GM21717 (cell line): Measurements from ENCODE around the gene DPF3.

Experiments used
- ATAC-seq: cut with Tn5 transposase; IDR thresholded peaks from one replicate; pipeline ENCODE4 v1.9.1; 2021; ENCODE audit warnings: mild to moderate bottlenecking, moderate library complexity; ENCODE audit not compliant: unreplicated experiment

The DPF3 gene

GRCh38 chr14:72621387-72622065 lies 272.4 kb downstream of the DPF3 start:
- ATAC-seq = no peak

GRCh38 chr14:72619881-72620280 lies 274.0 kb downstream of the DPF3 start:
- ATAC-seq = no peak

GRCh38 chr14:72619111-72619571 lies 274.8 kb downstream of the DPF3 start:
- no peak for ATAC-seq

- no peak for ATAC-seq
Observed at GRCh38 chr14:72618424-72618823, 275.5 kb downstream of the DPF3 start.

- no peak for ATAC-seq
Observed at GRCh38 chr14:72617391-72618031, 276.4 kb downstream of the DPF3 start.

- ATAC-seq = no peak
Observed at GRCh38 chr14:72616811-72617210, 277.1 kb downstream of the DPF3 start.

GRCh38 chr14:72616294-72616693 lies 277.6 kb downstream of the DPF3 start:
- ATAC-seq = no peak

GRCh38 chr14:72615451-72616121 lies 278.3 kb downstream of the DPF3 start:
- ATAC-seq = no peak

GRCh38 chr14:72614891-72615415 lies 278.9 kb downstream of the DPF3 start:
- ATAC-seq = no peak

GRCh38 chr14:72614365-72614764 lies 279.5 kb downstream of the DPF3 start:
- no peak for ATAC-seq

GRCh38 chr14:72613975-72614319 lies 280.0 kb downstream of the DPF3 start:
- ATAC-seq = no peak

- ATAC-seq = no peak
Observed at GRCh38 chr14:72613231-72613974, 280.5 kb downstream of the DPF3 start.

- ATAC-seq = no peak
Observed at GRCh38 chr14:72612041-72612440, 281.9 kb downstream of the DPF3 start.

- ATAC-seq = no peak
Observed at GRCh38 chr14:72611506-72611905, 282.4 kb downstream of the DPF3 start.

GRCh38 chr14:72610831-72611200 lies 283.1 kb downstream of the DPF3 start:
- ATAC-seq = no peak

- no peak for ATAC-seq
Observed at GRCh38 chr14:72610096-72610830, 283.6 kb downstream of the DPF3 start.

- no peak for ATAC-seq
Observed at GRCh38 chr14:72609205-72609916, 284.5 kb downstream of the DPF3 start.

- no peak for ATAC-seq
Observed at GRCh38 chr14:72608391-72609204, 285.3 kb downstream of the DPF3 start.
